ENCODE measurements around the gene NENF. TPM values are rescaled to one million over a fixed set of nuclear protein-coding genes. Genes with fewer than 3 reads are reported as not detected.

NENF gene
- total RNA-seq, 4 donors from 2014 or later: 42.8 to 113 (median 75.7) TPM

DNA sequence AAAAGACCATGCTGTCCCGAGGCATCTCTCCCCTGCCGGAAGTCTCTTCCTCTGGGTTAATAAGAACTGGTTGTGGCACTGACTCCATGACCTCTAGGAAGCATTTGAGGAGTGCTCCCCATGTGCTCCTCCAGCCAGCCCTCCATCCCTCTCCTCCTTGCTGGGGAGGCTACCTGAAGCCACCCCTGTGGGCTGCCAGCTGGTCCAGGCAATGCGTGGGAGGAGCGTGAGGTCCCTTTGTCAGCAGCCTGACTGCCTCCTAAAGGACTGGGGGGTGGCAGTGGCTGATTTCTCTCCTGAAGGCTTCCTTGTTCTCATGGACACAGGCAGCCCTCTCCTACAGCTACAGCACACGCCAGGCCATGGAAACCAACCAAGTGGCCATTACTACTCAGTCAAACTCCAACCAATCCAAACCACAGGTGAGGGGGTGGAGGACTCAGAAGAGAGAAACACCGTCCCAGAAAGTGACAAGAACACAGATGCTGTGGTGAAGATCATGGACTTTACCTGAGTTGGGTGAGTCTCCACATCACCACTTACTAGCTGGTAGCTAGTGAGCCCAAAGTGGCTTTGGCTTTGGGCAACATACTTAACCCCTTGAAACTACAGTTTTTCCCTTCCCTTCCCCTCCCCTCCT lies 35.2 kb downstream of the NENF start:
- WGBS, 2 donors (ENCODE audit: low coverage in 1 of 2): 60 to 100% methylated on average over 1 of the region's 6 CpGs
- H3K4me1 ChIP-seq: peaks cover 0 to 27% (median 11%) of the 10 kb centered on the region in 3 donors
- no peaks in the 10 kb centered on the region for H3K27me3 ChIP-seq
- H3K27ac ChIP-seq: no peak overlapping the region
- no peaks in the 10 kb centered on the region for H3K36me3 ChIP-seq
- H3K4me3 ChIP-seq: no peak overlapping the region
- TF ChIP-seq, protein P1, sequence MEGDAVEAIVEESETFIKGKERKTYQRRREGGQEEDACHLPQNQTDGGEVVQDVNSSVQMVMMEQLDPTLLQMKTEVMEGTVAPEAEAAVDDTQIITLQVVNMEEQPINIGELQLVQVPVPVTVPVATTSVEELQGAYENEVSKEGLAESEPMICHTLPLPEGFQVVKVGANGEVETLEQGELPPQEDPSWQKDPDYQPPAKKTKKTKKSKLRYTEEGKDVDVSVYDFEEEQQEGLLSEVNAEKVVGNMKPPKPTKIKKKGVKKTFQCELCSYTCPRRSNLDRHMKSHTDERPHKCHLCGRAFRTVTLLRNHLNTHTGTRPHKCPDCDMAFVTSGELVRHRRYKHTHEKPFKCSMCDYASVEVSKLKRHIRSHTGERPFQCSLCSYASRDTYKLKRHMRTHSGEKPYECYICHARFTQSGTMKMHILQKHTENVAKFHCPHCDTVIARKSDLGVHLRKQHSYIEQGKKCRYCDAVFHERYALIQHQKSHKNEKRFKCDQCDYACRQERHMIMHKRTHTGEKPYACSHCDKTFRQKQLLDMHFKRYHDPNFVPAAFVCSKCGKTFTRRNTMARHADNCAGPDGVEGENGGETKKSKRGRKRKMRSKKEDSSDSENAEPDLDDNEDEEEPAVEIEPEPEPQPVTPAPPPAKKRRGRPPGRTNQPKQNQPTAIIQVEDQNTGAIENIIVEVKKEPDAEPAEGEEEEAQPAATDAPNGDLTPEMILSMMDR (IDR thresholded peaks at IDR 0.05): no peak
- TF ChIP-seq POLR2AphosphoS5 (IDR thresholded peaks at IDR 0.05) (no peak), EP300 (IDR thresholded peaks at IDR 0.05) (no peak), POLR2A (IDR thresholded peaks at IDR 0.05) (no peak)
- no peaks in the 10 kb centered on the region for H3K9me3 ChIP-seq
- no peak for ATAC-seq

DNA sequence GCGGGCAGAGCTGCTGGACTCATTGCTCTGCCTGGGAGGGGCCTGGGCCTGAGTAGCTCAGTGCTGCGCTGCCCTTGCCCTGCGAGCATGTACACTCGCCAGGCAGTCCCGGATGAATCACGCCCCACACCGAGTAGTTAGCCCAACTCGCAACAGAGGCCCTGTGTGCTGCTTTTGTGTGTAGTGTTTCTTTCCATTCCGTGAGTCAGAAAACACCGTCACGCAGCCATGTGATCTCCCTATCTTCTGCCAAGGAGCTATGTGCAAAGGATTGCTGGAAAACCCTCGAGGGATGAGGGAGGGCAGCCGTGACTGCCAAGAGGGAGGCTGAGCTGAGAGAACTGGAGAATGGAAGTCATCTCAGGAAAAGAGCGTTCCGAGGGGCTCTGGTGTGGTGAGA lies 37.3 kb downstream of the NENF start:
- Histone ChIP-seq H3K9me3 (no peaks in the 10 kb centered on the region), H3K4me3 (peak overlapping the region in 1 of 2 donors; percentile 26), H3K36me3 (no peaks in the 10 kb centered on the region), H3K27me3 (no peaks in the 10 kb centered on the region), H3K4me1 (peaks cover 0 to 27% (median 11%) of the 10 kb centered on the region in 3 donors), H3K27ac (peak overlapping the region; percentile 66 to 86 (median 82))
- peak; percentile 87 for TF ChIP-seq POLR2AphosphoS5 (IDR thresholded peaks at IDR 0.05)
- no peak for TF ChIP-seq POLR2A (IDR thresholded peaks at IDR 0.05)
- no peak for TF ChIP-seq EP300 (IDR thresholded peaks at IDR 0.05)
- TF ChIP-seq, protein P1 (IDR thresholded peaks at IDR 0.05): no peak
- WGBS, 2 donors (ENCODE audit: low coverage in 1 of 2): 21 to 31% methylated on average over 2 to 4 of the region's 15 CpGs
- ATAC-seq: peak; percentile 96

DNA sequence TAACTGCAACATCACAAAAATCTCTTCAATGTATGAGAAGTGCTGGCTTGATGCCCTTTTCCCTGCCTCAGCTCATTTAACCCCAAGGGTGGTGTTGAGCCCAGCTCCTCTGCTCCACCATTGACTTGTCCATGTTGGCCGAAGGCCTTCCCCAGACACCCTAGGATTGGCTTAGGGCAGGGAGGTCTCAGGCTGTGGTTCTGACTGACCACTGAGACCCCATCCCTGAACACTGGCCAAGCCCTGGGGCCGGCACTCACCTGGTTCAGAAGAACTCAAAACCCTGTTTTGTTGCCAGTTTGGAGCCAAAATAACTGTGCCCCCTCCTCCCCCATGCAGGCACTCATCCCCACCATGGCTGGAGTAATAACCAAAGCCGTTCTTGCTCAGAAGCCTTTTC lies 38.6 kb downstream of the NENF start:
- ATAC-seq: no peak
- H3K36me3 ChIP-seq: no peaks in the 10 kb centered on the region
- H3K4me3 ChIP-seq: no peak overlapping the region
- H3K27ac ChIP-seq: no peak overlapping the region
- H3K4me1 ChIP-seq: peaks cover 0 to 27% (median 11%) of the 10 kb centered on the region in 3 donors
- no peak for TF ChIP-seq POLR2AphosphoS5 (IDR thresholded peaks at IDR 0.05)
- TF ChIP-seq, protein P1 (IDR thresholded peaks at IDR 0.05): no peak
- TF ChIP-seq EP300 (IDR thresholded peaks at IDR 0.05): no peak
- TF ChIP-seq POLR2A (IDR thresholded peaks at IDR 0.05): no peak
- H3K27me3 ChIP-seq: no peaks in the 10 kb centered on the region
- no peaks in the 10 kb centered on the region for H3K9me3 ChIP-seq
- 100% methylated on average over 1 of the region's 3 CpGs; no CpG with 5 or more reads in 1 of the 2 donors for WGBS, 2 donors (ENCODE audit: low coverage in 1 of 2)

DNA sequence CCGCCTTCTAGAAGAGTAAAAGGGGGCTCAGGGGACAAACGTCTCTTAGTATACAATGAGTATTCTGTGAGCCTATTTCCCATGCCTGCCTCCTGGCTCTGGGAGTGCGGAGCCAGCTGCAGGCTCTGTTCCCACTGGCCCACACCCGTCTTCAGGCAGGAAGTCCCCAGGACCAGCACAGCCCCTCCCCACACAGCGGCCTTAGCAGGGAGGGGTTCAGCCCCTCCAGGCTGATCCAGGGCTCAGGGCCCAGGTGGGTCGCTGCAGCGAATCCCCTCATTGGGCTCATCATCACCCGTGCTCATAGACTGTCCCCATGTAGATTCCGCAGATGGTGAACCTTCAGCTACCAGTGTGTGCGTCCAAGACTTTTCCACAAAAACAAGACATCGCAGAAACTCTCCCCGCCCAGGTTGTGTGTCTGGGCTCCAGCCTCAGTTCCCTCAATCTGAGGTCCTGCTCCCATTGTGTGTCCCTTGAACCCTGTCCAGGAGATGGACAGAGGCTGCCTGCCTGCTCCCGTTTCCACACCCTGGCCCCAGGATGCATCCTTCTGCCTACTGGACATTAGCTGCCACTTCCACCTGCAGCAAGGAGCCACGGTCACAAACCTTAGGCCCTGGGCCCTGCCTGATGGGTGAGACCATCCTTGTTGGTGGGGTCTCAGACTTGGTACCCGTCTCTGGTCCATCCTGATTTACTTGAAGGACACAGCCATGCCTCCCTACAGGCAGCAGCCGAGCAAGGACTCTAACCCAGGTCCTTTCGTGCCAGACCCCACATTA lies 39.4 kb downstream of the NENF start:
- H3K36me3 ChIP-seq: no peaks in the 10 kb centered on the region
- TF ChIP-seq, protein P1 (IDR thresholded peaks at IDR 0.05): no peak
- TF ChIP-seq EP300 (IDR thresholded peaks at IDR 0.05) (no peak), POLR2AphosphoS5 (IDR thresholded peaks at IDR 0.05) (no peak), POLR2A (IDR thresholded peaks at IDR 0.05) (no peak)
- WGBS, 2 donors (ENCODE audit: low coverage in 1 of 2): 88 to 94% methylated on average over 3 to 8 of the region's 17 CpGs
- H3K4me3 ChIP-seq: no peak overlapping the region
- H3K27ac ChIP-seq: no peak overlapping the region
- peaks cover 0 to 26% (median 11%) of the 10 kb centered on the region in 3 donors for H3K4me1 ChIP-seq
- ATAC-seq: no peak
- no peaks in the 10 kb centered on the region for H3K9me3 ChIP-seq
- H3K27me3 ChIP-seq: no peaks in the 10 kb centered on the region
